Transverse colon (tissue), 4 donors: ENCODE data around the gene RANBP10. TPM values are rescaled to one million over a fixed set of nuclear protein-coding genes. Genes with fewer than 3 reads are reported as not detected.
"Not testable (repeated sequence)": the region's sequence is repeated elsewhere in the genome, so short reads cannot be mapped to it uniquely, and the experiment has no call there.

Experiments
- DNase-seq: peaks from one replicate; pipeline ENCODE4 v3.0.0-alpha.2; 2019
- H3K27ac ChIP-seq, 4 donors: fragments of 200-600 bp; sonication (generic); 2 replicates each; pipeline ENCODE4 v1.5.1; 2016 to 2018; ENCODE audit warnings: inconsistent platforms in 4 of 4
- H3K27me3 ChIP-seq: fragments of 200-600 bp; sonication (generic); 2 replicates; pipeline ENCODE4 v1.5.1; 2017; ENCODE audit warnings: inconsistent platforms
- H3K36me3 ChIP-seq, 4 donors: fragments of 200-600 bp; sonication (generic); 2 replicates each; pipeline ENCODE4 v1.5.1; 2017 to 2019; ENCODE audit warnings: inconsistent platforms in 4 of 4
- H3K4me1 ChIP-seq, 4 donors: fragments of 200-600 bp; sonication (generic); 2 replicates each; pipeline ENCODE4 v1.5.1; 2017 to 2020; ENCODE audit warnings: inconsistent platforms in 4 of 4
- H3K4me3 ChIP-seq, 4 donors: fragments of 200-600 bp; sonication (generic); 1 replicate in 1 of 4; 2 replicates in 3 of 4; pipeline versions ENCODE4 v1.5.1 to v1.6.1; 2017 to 2019; ENCODE audit warnings: inconsistent platforms in 4 of 4
- H3K9me3 ChIP-seq, 2 donors: fragments of 200-600 bp; sonication (generic); 2 replicates each; pipeline ENCODE4 v1.5.1; 2017 to 2019; ENCODE audit warnings: inconsistent platforms in 2 of 2
- EP300 ChIP-seq: sonication (generic); formaldehyde crosslinking; IDR thresholded peaks from one replicate; pipeline ENCODE4 v1.6.1; 2017; ENCODE audit warnings: antibody characterized with exemption, low read depth
- POLR2A ChIP-seq: fragments of 450-650 bp; IDR thresholded peaks from one replicate; pipeline ENCODE4 v1.6.1; 2016; ENCODE audit warnings: antibody characterized with exemption, mild to moderate bottlenecking, moderate library complexity
- POLR2AphosphoS5 ChIP-seq, 3 donors: sonication (generic); formaldehyde crosslinking; IDR thresholded peaks; one replicate each; pipeline ENCODE4 v1.6.1; 2016; ENCODE audit warnings: antibody characterized with exemption in 3 of 3
- WGBS, 2 donors: methylation state at CpG; one replicate each; pipeline ENCODE4 v1.1.5; 2018; ENCODE audit warnings: low coverage in 1 of 2; 5-methylcytosine and 5-hydroxymethylcytosine counted together
- in situ Hi-C, 4 donors: fragments of 200-750 bp; cut with MboI; loops; one replicate each; pipeline versions ENCODE4 v1.15.0 to v1.15.1; 2017; ENCODE audit warnings: low sequenced_read_pairs in 3 of 4, low pct_ligation_motif_present in 1 of 4, low pct_unique_long_range_greater_than_20kb in 1 of 4
- intact Hi-C: fragments of 100-400 bp; cut with DNase I; formaldehyde crosslinking; loops from one replicate; pipeline ENCODE4 v1.15.1; 2023; ENCODE audit warnings: low total_unique reads
- total RNA-seq, 4 donors: library from RNA; depleted of rRNA; stranded (reverse); fragments of >200 nt; gene quantifications; one replicate each; pipeline ENCODE4 v1.1.0, GENCODE V29; 2016
- TF ChIP-seq, protein P1 (sequence below), 5 experiments: fragments of 200-600 bp in 3 of 5; fragments of 450-650 bp in 2 of 5; sonication (generic) in 3 of 5; IDR thresholded peaks; 1 replicate in 2 of 5; 2 replicates in 3 of 5; pipeline ENCODE4 v1.5.1; 2016 to 2017; ENCODE audit warnings: antibody characterized with exemption in 5 of 5, inconsistent platforms in 3 of 5, mild to moderate bottlenecking in 2 of 5, moderate library complexity in 1 of 5

Gene RANBP10
- total RNA-seq, 4 donors from 2014 or later = 15.1 to 32.9 (median 19.1) TPM

DNA sequence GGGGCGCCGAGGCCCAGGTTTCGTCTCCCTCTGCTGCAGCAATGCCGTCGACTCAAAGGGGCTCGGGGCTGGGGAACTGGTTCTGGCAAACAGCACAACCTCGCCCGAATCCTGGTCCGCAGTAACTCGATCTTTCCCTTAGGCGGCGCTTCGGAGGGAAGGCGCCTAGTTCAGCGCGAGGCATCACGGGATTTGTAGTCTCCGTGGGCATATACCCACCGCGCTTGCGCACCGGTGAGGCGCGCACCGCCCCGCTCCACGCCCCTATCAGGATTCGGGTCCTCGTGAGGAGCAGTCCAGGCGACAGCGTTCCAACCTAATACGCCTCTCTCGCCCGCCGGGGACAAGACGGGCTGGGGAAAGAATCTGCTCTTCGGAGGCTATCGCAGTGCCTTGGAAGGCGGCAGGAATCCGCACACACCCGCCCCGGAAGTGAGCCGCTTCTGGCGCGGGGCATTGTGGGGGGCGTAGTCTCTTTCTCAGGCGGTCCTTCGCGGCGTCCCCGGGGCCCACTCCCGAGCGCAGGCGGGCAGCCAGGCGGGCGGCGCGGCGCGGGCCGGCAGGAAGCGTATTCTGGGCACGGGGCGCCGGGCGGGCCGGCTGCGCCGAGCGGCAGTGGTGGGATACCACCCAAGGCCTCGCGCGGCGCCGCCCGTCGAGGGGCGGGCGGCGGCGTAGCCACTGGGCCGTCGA, 35.6 kb upstream of the RANBP10 start, which contains the start of gene THAP11:
Gene THAP11, plus strand, starts transcription at position 505 of the 693 bp plus-strand sequence. CDS start 235 bp downstream, outside the sequence.
- H3K27ac ChIP-seq = peak within 1 kb of the TSS; percentile 95 to 98 (median 97)
- in situ Hi-C loops = no loop called here
- no peaks in the 10 kb centered on the region for H3K9me3 ChIP-seq
- peak; percentile 96 for DNase-seq
- H3K4me1 ChIP-seq = peaks cover 32 to 40% (median 36%) of the 10 kb centered on the region in 4 donors
- H3K4me3 ChIP-seq = peak within 1 kb of the TSS; percentile 51 to 84 (median 82)
- no peaks in the 10 kb centered on the region for H3K27me3 ChIP-seq
- H3K36me3 ChIP-seq = no peaks in the 10 kb centered on the region
- TF ChIP-seq, protein P1, sequence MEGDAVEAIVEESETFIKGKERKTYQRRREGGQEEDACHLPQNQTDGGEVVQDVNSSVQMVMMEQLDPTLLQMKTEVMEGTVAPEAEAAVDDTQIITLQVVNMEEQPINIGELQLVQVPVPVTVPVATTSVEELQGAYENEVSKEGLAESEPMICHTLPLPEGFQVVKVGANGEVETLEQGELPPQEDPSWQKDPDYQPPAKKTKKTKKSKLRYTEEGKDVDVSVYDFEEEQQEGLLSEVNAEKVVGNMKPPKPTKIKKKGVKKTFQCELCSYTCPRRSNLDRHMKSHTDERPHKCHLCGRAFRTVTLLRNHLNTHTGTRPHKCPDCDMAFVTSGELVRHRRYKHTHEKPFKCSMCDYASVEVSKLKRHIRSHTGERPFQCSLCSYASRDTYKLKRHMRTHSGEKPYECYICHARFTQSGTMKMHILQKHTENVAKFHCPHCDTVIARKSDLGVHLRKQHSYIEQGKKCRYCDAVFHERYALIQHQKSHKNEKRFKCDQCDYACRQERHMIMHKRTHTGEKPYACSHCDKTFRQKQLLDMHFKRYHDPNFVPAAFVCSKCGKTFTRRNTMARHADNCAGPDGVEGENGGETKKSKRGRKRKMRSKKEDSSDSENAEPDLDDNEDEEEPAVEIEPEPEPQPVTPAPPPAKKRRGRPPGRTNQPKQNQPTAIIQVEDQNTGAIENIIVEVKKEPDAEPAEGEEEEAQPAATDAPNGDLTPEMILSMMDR (IDR thresholded peaks at IDR 0.05) = peak; percentile 85 to 96 (median 87)
- TF ChIP-seq EP300 = no peak
- peak; percentile 11 to 80 (median 71) for TF ChIP-seq POLR2AphosphoS5 (IDR thresholded peaks at IDR 0.05)
- TF ChIP-seq POLR2A = peak; percentile 21
- intact Hi-C loops = no loop called here
- WGBS, 2 donors = 1% methylated on average over 62 of the region's 83 CpGs; no CpG with 5 or more reads in 1 of the 2 donors

DNA sequence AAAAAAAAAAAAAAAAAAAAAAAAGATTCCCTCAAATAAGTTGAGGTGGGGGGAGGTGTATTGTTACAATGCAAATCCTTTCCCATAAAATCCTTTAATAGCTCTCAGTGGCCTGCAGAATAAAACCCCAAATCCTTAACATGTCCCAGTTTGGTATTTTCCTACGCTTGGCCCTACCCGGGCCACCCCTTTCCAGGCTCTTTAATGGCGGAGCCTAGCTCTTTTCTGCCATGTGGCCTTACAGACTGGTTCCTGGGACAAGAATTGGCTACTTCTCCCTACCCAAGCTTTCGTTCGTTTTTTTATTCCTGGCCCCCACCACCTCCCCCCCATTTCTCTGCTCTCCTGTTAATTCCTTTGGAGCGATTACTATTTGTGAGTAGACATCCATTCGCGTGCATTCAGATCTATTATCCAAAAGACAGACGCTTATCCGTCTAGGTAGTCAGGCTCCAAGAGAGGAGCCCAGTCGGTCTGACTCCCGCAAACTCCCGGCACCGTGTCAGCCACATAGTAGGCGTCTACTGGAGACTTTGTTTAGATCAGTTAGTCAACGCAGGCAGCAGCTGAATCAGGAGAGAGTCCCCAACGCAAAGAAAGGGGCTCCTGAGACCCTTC, 34.9 kb upstream of the RANBP10 start:
- H3K4me3 ChIP-seq = peak overlapping the region in 3 of 4 donors; percentile 51 to 83 (median 82)
- intact Hi-C loops = no loop called here
- H3K36me3 ChIP-seq = no peaks in the 10 kb centered on the region
- no peak for TF ChIP-seq POLR2AphosphoS5 (IDR thresholded peaks at IDR 0.05)
- TF ChIP-seq EP300 = no peak
- TF ChIP-seq, protein P1 (IDR thresholded peaks at IDR 0.05) = no peak
- no peak for TF ChIP-seq POLR2A
- no peak for DNase-seq
- in situ Hi-C loops = no loop called here
- H3K4me1 ChIP-seq = peaks cover 32 to 40% (median 36%) of the 10 kb centered on the region in 4 donors
- H3K9me3 ChIP-seq = no peaks in the 10 kb centered on the region
- WGBS, 2 donors = 42 to 55% methylated on average over 12 to 17 of the region's 17 CpGs
- no peaks in the 10 kb centered on the region for H3K27me3 ChIP-seq
- peak overlapping the region; percentile 95 to 98 (median 97) for H3K27ac ChIP-seq

DNA sequence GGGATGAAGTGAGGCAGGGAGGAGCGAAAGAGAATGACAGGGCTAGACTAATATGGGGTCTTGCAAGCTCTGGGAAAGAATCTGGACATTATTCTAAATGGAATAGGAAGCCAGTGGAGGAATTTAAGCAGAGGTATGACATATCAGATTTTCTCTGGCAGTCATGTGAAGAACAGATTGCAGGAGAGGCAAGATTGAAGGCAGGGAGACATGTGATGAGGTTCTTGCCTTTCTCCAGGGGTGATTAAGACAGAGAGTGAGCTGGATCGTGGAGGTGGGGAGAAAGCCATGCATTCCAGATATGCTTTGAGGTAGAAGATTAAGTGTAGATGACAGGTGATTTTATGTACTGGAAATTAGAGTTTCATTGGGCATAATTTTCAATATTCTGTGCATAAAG, 31.5 kb upstream of the RANBP10 start:
- DNase-seq = no peak
- Histone ChIP-seq H3K4me3 (no peak overlapping the region), H3K27ac (no peak overlapping the region), H3K27me3 (no peaks in the 10 kb centered on the region), H3K36me3 (no peaks in the 10 kb centered on the region), H3K4me1 (peaks cover 3 to 17% (median 8%) of the 10 kb centered on the region in 4 donors), H3K9me3 (no peaks in the 10 kb centered on the region)
- in situ Hi-C loops = no loop called here
- 86 to 88% methylated on average over 2 of the region's 2 CpGs for WGBS, 2 donors
- intact Hi-C loops = no loop called here
- TF ChIP-seq POLR2AphosphoS5 (IDR thresholded peaks at IDR 0.05) = no peak
- TF ChIP-seq EP300 = no peak
- TF ChIP-seq, protein P1 (IDR thresholded peaks at IDR 0.05) = no peak
- TF ChIP-seq POLR2A = no peak

DNA sequence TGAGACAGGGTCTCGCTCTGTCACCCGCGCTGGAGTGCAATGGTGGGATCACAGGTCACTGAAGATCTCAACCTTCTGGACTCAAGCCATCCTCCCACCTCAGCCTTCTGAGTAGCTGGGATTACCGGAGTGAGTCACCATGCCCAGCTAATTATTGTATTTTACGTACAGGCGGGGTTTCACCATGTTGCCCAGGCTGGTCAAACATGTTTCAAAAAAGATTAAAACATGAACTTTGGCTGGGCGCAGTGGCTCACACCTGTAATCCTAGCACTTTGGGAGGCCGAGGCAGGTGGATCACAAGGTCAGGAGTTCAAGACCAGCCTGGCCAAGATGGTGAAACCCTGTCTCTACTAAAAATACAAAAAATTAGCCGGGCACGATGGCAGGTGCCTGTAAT, 30.8 kb upstream of the RANBP10 start:
- DNase-seq, H3K9me3 ChIP-seq, in situ Hi-C loops, H3K27me3 ChIP-seq, H3K4me3 ChIP-seq, H3K36me3 ChIP-seq, intact Hi-C loops, H3K27ac ChIP-seq: not testable (repeated sequence)
- WGBS, 2 donors = 72 to 77% methylated on average over 6 to 10 of the region's 10 CpGs
- peaks cover 3 to 23% (median 13%) of the 10 kb centered on the region in 4 donors for H3K4me1 ChIP-seq
